GM12801 (cell line): ENCODE measurements around the gene EDAR.

ENCODE experiments used
- TF ChIP-seq, protein P1 (sequence below): IDR thresholded peaks from one replicate; pipeline ENCODE4 v1.5.1; 2011; ENCODE audit warnings: control low read depth; ENCODE audit not compliant: insufficient read length; ENCODE audit errors: extremely low read depth

Gene EDAR

DNA sequence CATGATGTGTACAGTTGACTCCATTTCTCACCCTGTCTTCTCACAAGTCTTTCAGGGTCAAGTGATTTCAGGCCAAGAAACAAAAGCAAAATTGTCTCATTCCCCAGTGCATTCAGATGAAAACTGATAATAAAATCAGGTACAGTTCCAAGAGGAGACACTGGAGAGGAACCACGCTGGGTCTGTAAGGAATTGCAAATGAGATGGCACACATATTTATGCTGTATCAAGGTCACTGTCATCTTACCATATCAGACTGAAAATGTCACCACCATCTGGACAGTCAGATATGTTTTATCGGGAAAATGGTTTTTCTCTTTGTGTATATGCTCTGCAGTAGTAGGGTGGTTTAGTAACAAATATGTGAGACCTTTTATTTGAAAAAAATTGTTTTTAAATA, 110.7 kb downstream of the EDAR start:
- TF ChIP-seq, protein P1, sequence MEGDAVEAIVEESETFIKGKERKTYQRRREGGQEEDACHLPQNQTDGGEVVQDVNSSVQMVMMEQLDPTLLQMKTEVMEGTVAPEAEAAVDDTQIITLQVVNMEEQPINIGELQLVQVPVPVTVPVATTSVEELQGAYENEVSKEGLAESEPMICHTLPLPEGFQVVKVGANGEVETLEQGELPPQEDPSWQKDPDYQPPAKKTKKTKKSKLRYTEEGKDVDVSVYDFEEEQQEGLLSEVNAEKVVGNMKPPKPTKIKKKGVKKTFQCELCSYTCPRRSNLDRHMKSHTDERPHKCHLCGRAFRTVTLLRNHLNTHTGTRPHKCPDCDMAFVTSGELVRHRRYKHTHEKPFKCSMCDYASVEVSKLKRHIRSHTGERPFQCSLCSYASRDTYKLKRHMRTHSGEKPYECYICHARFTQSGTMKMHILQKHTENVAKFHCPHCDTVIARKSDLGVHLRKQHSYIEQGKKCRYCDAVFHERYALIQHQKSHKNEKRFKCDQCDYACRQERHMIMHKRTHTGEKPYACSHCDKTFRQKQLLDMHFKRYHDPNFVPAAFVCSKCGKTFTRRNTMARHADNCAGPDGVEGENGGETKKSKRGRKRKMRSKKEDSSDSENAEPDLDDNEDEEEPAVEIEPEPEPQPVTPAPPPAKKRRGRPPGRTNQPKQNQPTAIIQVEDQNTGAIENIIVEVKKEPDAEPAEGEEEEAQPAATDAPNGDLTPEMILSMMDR: no peak

DNA sequence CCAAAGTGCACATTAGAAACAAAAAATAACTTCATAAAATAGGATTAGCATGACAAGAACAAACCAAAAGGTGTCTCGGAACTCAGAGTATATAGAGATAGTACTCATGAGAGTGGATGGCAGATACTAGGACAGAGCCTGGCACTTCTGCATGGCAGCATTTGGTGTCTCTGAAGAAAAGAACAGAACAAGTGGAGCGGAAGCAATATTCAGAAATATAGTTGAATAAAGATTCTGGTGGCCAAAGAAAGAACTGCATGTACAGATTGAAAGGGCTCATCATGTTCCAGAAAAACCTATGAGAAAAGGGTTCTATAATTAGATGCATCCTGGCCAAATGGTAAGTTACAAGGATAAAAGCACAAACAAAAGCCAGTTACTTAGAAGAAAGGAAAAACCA, 111.5 kb downstream of the EDAR start:
- TF ChIP-seq, protein P1: no peak

DNA sequence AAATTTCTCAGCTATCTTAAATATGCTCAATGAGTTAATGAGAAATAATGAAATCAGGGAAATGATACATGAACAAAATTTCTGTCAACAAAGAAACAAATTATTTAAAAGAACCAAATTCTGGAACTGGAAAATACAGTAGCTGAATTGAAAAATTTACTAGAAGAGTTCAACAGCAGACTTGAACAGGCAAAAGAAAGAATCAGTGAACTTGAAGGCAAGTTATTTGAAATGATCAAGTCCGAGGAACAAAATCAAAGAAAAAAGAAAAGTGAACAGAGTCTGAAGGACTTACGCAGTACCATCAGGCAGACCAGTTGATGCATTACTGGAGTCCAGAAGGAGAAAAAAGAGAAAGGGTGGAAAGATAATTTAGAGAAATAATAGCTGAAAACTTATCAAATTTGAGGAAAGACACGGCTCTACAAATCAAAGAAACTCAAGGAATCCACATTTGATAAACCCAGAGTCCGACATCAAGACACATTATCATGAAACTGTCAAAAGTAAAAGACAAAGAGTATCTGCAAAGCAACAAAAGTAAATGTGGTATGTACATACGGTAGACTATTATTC, 118.9 kb downstream of the EDAR start:
- TF ChIP-seq, protein P1: no peak

DNA sequence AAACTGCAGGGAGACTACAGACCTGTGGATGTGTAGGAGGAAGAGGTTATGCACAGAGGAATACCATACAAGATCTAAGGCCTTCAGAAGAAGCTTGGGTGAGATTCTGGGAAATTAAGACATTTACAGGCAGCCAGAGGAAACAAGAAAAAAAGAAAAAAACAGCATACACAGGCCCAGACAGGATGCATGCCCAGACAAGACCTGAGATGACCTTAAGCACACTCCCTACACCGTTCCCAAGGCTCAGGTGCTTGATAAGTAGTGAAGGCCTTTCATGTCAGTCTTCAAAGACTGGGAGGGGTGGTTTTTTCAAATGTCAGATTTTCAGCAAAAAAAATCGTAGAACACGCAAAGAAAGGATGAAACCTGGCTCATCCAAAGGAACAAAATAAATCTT, 119.5 kb downstream of the EDAR start:
- TF ChIP-seq, protein P1: no peak

DNA sequence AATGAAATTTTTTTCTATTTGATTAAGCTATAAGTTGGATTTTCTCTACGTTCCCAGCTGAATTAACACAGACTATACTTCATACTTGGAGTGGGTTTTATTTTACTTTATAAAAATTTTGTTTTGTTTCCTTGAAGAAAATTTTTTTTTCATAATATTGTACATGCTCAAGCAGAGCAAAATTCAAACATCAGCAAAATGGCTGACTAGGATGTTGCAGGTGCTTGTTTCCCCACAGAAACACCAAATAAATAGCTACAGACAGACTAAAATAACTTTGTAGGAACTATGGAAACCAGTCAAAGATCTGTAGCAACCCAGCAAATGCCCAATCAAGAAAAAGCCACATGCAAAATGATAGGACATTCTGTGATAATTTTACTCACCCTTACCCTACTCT, 120.1 kb downstream of the EDAR start:
- TF ChIP-seq, protein P1: no peak

DNA sequence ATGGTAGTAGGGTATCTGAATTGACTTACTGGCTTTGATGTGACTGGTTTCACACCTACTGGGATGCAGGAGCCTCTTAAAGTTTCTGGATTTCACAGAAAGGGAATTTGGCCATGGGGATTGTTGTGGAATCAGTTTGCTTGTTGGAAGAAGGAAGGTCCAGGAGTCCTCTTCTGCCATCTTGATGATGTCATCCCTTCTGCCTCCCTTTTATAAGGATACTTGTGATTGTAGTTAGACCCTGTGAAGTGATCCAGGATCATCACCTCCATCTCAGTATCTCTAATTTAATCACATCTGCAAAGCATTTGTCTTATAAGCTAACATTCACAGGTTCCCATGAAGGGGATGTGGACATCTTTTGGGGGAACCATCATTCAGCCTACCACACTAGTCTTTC, 123.0 kb downstream of the EDAR start:
- TF ChIP-seq, protein P1: no peak

DNA sequence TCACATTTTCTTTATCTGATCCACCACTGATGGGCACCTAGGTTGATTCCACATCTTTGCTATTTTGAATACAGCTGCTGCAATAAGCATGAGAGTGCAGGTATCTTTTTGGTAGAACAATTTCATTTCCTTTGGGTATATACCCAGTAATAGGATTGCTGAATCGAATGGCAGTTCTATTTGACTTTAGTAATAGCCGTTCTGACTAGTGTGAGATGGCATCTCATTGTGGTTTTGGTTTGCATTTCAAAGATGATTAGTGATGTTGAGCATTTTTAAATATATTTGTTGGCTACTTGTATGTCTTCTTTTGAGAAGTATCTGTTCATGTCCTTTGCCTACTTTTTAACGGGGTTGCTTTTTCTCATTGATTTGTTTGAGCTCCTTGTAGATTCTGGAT, 130.1 kb downstream of the EDAR start:
- TF ChIP-seq, protein P1: no peak
